T-helper 1 cell treated with Interleukin-12 subunit alpha and Interleukin-12 subunit beta and Interleukin-4 antibody, amounts not matched to agents 30 μg/mL and 1 μg/mL, for 36 hours (primary cell): ENCODE results near the gene OVOL1.

Experiments used
- H3K27ac Mint-ChIP-seq: one replicate; pipeline ENCODE4 v1.8.0; 2021; ENCODE audit warnings: mild to moderate bottlenecking, mixed read lengths
- H3K27me3 Mint-ChIP-seq: one replicate; pipeline ENCODE4 v1.8.0; 2021; ENCODE audit warnings: low read depth, mixed read lengths
- H3K36me3 Mint-ChIP-seq: one replicate; pipeline ENCODE4 v1.8.0; 2021; ENCODE audit warnings: low read depth, mixed read lengths
- H3K4me1 Mint-ChIP-seq: one replicate; pipeline ENCODE4 v1.8.0; 2021; ENCODE audit warnings: low read depth, mixed read lengths
- H3K4me3 Mint-ChIP-seq: one replicate; pipeline ENCODE4 v1.8.0; 2021; ENCODE audit warnings: mild to moderate bottlenecking, moderate library complexity, mixed read lengths
- H3K9me3 Mint-ChIP-seq: one replicate; pipeline ENCODE4 v1.8.0; 2021; ENCODE audit warnings: mixed read lengths

The OVOL1 gene

DNA sequence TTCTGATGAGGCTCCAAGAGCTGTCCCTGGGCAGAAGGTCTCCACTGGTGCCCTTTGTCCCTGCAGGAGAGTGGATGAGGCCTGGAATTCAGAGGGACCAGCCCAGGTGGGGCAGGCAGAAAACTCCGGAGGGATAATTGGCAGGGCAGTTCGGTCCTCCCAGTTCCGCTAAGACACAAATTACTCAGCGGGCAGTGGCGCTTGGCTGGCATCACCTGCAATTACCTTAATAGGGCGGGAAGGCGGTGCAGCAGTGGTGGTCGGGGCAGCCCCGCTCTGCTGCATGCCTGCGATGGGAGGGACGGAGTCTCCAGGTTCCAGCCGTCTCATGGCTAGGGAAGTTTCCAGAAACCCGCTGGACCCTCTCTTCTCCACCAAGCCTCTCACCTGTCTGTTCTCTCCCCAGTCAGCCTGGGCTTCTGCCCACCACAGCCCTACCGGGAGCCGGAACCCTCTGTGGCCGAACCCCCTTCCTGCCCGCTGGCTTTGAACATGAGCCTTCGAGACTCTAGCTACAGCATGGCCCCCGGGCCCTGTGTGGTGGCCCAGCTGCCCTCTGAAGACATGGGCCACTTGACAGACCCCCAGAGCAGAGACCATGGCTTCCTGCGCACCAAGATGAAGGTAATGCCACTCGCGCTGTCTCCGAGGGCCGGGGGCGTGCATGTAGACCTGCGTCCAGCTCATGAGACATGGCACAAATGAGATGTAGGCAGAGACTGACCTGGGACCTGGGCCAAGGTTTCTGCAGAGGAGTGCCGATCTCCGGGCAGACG is 7.0 kb downstream of the OVOL1 start:
- Mint-ChIP-seq H3K36me3 (no peaks in the 10 kb centered on the region), H3K27ac (no peak overlapping the region)

DNA sequence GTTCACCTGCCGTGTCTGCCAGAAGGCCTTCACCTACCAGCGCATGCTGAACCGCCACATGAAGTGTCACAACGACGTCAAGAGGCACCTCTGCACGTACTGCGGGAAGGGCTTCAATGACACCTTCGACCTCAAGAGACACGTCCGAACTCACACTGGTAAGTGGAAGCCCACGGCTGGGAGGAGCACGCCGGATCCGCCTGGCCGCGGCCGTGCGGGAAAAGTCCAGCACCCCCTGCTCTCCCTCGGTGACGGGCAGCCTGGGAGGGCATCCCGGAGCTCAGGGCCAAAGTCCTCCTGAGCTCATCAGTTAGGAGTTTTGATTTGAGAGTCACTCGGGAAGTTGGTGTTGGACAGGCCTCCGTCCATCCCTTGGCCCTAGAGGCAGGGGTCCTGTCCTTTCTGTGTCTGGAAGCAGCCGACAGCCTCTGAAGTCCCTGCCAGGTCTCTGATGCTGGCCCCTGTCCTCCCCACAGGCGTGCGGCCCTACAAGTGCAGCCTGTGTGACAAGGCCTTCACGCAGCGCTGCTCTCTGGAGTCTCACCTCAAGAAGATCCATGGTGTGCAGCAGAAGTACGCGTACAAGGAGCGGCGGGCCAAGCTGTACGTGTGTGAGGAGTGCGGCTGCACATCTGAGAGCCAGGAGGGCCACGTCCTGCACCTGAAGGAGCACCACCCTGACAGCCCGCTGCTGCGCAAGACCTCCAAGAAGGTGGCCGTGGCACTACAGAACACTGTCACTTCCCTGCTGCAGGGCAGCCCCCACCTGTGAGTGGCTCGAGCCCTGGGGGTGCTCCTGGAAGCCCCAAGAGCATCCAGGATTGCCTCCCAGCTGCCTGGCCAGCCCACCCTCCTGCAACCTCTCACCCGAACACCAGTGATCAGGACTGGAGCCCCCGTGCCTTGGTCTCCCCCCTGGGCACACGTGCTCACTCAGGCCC is 8.0 kb downstream of the OVOL1 start:
- H3K36me3 Mint-ChIP-seq = no peaks in the 10 kb centered on the region
- peaks cover 5% of the 10 kb centered on the region for H3K27me3 Mint-ChIP-seq
- no peak overlapping the region for H3K27ac Mint-ChIP-seq
- H3K9me3 Mint-ChIP-seq = no peaks in the 10 kb centered on the region
- no peak overlapping the region for H3K4me3 Mint-ChIP-seq
- H3K4me1 Mint-ChIP-seq = peaks cover 16% of the 10 kb centered on the region

More for the DNA sequence above, 7.0 kb downstream of the OVOL1 start:
- Mint-ChIP-seq H3K9me3 (no peaks in the 10 kb centered on the region), H3K4me1 (peaks cover 15% of the 10 kb centered on the region), H3K4me3 (no peak overlapping the region), H3K27me3 (peaks cover 10% of the 10 kb centered on the region)

DNA sequence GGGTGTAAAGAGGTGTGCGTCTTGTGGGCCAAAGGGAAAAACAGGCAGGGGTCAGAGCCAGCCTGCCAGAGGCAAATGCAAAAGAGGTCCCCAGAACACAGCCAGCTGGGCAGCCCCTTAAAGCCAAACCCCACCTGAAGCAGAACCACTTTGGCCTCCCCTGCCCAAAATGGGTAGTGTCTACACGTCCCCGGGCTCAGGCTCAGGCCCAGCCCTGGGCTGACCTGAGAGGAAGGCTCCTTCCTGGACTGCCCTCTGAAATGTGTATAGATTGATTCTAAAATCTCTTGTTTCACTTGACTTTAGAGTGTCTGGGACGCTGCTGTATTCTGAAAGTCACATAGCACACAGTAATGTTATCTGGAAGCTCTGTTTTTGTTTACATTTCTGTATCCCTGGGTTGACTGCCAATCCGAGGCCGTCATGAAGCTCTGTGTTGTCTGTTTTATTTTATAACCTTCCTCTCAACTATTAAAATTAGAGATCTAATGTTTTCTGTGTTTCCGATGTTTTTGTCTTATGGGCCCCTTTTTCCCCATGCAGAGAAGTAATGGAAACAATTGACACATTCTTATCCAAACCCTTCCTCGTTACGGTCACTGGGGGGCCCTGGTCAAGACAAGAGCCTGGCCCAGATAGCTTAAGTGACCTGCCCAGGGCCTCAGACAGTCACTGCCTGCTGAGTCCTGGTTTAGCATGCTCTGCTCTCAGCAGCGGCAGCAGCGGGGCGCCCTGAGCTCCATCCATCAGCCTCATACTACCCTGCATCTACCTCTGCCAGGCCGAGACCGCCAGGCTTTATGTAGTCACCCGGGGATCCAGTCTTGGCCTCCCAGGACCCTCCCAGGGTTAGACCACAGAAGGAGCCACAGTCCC is 10.1 kb downstream of the OVOL1 start:
- Mint-ChIP-seq H3K36me3 (no peaks in the 10 kb centered on the region), H3K27me3 (peaks cover 14% of the 10 kb centered on the region), H3K4me3 (no peak overlapping the region), H3K9me3 (no peaks in the 10 kb centered on the region), H3K4me1 (peaks cover 9% of the 10 kb centered on the region), H3K27ac (no peak overlapping the region)

DNA sequence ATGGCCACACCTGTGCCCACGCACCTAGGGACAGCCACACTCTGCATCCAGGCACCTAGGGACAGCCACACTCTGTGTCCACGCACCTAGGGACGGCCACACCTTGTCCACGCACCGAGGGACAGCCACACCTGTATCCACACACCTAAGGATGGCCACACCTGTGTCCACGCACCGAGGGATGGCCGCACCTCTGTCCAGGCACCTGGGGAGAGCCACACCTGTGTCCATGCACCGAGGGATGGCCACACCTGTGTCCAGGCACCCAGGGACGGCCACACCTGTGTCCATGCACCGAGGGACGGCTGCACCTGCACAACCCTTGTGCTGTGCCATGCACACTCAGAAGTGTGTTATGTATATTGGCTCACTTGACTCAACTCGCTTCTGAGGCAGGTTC is 10.8 kb downstream of the OVOL1 start:
- Mint-ChIP-seq H3K4me1 (peaks cover 8% of the 10 kb centered on the region), H3K4me3 (no peak overlapping the region), H3K27ac (no peak overlapping the region), H3K9me3 (no peaks in the 10 kb centered on the region), H3K36me3 (no peaks in the 10 kb centered on the region), H3K27me3 (peaks cover 15% of the 10 kb centered on the region)

DNA sequence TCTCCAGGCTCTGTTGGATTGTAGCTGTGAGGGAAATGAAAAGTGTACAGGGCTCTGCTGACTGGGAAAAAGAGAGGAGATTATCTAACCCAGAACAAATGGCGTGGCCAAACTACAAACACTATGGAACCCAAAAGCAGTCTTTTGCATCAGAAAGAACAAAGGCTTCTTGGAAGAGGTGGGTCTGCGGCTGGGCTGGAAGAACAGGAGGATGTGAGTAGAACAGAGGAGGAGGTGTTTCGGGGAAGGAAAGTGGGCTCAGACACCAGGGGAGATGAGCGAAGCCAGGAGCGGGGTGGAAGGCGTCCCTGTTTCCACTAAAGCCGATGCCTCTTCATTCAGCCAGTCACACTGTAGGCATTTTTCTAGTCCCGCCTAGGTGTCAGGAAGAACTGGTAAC is 12.0 kb downstream of the OVOL1 start:
- no peaks in the 10 kb centered on the region for H3K36me3 Mint-ChIP-seq
- no peak overlapping the region for H3K4me3 Mint-ChIP-seq
- peaks cover 7% of the 10 kb centered on the region for H3K4me1 Mint-ChIP-seq
- no peak overlapping the region for H3K27ac Mint-ChIP-seq
- H3K9me3 Mint-ChIP-seq = no peaks in the 10 kb centered on the region
- peaks cover 27% of the 10 kb centered on the region for H3K27me3 Mint-ChIP-seq

DNA sequence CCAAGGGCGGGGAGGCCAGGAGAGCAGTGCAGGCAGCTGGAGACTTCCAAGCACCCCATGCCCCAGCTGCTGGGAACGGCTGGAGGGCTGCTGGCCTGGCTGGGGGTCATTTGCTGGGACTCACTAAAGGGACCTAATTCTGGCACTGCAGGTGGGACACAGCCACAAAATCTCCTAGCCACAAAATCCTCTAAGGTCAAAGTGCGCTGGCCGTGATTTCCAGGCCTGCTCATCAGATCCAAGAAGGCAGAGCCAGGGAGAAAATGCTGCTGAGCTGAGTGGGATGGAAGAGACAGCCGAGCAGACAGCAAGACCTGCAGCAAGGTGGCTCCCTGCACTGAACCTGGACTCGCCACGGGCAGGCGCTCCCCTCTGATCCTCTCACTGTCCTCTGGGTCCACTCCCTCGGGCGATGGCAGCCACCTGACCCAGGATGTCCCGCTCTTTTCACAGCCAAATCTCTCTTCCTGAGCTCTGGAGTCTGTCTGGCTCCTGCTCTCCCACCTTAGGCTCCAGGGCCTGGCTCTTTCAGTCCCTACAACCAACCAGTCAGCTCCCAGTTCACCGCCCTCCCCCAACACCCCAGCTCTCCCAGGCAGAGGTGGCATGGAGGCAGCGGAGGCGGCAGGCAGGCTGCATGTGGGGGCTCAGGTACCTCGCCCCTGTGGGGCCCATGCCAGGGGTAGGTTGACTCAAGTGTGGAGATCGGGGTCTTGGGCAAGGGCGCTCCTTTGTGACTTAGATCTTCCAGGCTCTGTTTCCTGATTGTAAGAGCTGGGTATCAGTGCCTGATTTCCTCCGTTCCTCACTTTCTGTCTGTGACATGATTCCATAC is 14.5 kb downstream of the OVOL1 start:
- no peaks in the 10 kb centered on the region for H3K36me3 Mint-ChIP-seq
- H3K9me3 Mint-ChIP-seq = no peaks in the 10 kb centered on the region
- H3K27ac Mint-ChIP-seq = no peak overlapping the region
- H3K4me1 Mint-ChIP-seq = peaks cover 3% of the 10 kb centered on the region
- H3K27me3 Mint-ChIP-seq = peaks cover 36% of the 10 kb centered on the region
- no peak overlapping the region for H3K4me3 Mint-ChIP-seq

DNA sequence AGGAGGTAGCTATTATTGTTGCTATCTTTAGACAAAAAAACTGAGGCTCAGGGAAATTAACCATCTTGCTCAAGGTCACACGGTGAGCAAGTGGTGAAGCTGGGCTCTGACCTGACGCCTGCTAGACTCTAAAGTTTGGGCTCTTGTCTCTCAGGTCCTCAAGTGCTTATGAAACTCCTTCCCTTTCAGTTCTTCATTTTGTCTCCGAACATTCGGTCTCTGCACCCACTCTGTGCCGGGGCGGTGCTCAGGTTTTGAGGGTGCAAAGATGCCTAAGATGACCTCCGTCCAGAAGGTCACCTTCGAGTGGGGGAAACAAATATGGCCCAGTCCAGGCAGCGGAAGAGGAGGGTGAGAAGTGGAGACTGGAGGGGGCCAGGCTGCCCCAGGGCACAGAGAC is 16.0 kb downstream of the OVOL1 start:
- H3K9me3 Mint-ChIP-seq = no peaks in the 10 kb centered on the region
- H3K4me3 Mint-ChIP-seq = no peak overlapping the region
- H3K4me1 Mint-ChIP-seq = peaks cover 3% of the 10 kb centered on the region
- H3K27ac Mint-ChIP-seq = no peak overlapping the region
- peaks cover 36% of the 10 kb centered on the region for H3K27me3 Mint-ChIP-seq
- H3K36me3 Mint-ChIP-seq = no peaks in the 10 kb centered on the region

DNA sequence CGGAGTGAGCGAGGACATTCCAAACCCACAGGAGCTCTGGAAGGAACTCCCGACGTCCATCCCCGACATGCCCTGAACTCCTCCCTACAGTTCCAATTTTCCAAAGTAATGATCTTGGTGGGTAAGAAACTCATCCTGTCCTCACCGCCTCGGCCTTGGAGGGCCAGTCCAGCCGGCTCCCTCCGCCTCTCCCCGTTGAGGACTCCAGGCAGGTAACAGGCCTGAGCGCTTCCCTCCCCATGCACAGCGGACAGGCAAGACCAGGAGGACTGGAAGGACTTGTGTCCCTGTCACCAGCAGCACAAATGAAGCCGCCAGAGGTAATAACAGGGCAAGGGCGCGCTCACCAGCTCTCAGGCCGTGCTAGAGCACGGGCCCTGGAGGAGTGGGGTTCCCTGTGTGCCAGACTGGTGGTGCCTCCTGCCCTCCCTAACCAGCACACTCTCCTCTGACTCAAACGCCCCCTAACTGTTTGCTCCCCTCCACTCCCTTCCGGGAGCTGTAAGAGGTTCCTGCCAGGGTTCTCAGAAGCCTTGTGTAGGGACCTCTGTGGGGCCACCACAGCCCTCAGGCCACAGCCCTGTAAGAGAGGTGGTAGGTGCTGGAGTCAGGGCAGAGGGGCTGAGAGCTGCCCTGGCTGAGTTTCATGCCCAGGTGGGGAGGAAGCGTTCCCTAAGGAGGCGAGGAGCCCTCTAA is 17.1 kb downstream of the OVOL1 start:
- peaks cover 39% of the 10 kb centered on the region for H3K27me3 Mint-ChIP-seq
- H3K36me3 Mint-ChIP-seq = no peaks in the 10 kb centered on the region
- H3K27ac Mint-ChIP-seq = no peak overlapping the region

DNA sequence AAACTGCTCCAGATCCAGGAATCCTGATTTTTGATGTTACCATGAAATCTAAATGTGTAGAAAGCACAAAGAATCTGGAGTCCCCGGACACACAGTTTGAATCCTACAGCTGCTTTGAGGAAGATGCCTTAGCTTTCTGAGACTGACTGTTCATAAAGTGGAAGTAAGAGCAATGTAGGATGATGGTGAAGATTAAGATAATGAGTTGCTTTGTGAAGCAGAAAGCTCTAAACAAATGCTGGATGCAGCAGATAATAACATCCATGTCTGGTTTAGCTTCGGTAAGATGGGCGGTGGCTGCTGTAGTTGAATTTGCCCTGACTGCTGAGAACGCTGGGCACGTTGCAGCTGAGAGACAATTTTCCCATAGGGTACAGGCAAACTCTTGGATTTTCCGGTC is 20.1 kb downstream of the OVOL1 start:
- Mint-ChIP-seq H3K9me3 (no peaks in the 10 kb centered on the region), H3K36me3 (no peaks in the 10 kb centered on the region), H3K27ac (no peak overlapping the region), H3K27me3 (peaks cover 35% of the 10 kb centered on the region), H3K4me1 (no peaks in the 10 kb centered on the region), H3K4me3 (no peak overlapping the region)

More for the DNA sequence above, 17.1 kb downstream of the OVOL1 start:
- no peak overlapping the region for H3K4me3 Mint-ChIP-seq
- peaks cover under 1% of the 10 kb centered on the region for H3K4me1 Mint-ChIP-seq
- H3K9me3 Mint-ChIP-seq = no peaks in the 10 kb centered on the region

DNA sequence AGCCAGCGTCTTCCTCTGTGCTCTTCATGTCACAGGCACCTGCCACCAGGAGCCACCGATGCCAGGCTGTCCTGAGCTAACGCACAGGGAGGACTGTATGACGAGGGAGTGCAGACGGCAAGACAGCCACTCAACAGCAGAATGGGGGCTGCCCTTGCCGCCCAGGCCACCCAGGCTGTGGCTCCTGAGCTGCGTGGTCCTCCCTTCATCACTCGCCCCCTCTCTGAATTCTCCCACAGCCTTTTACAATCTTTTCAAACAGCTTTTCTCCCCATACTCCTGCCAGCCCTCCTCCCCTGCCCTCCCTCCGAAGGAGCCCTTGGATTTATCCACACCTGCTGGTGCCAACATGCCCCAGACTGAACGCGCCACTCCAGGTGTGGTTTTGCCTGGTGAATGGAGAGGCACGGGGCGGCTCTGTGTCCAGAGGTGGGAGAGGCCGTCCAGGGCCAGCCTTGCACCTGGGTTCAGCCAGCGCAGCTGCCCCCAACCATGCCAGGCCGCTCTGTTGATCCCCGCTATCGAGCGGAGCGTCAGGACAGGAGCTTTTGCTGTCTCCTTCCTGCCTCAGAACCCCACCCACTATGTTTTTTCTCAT is 22.0 kb downstream of the OVOL1 start:
- no peak overlapping the region for H3K27ac Mint-ChIP-seq
- H3K4me1 Mint-ChIP-seq = no peaks in the 10 kb centered on the region
- no peaks in the 10 kb centered on the region for H3K9me3 Mint-ChIP-seq
- H3K4me3 Mint-ChIP-seq = no peak overlapping the region
- H3K36me3 Mint-ChIP-seq = no peaks in the 10 kb centered on the region
- H3K27me3 Mint-ChIP-seq = peaks cover 30% of the 10 kb centered on the region

DNA sequence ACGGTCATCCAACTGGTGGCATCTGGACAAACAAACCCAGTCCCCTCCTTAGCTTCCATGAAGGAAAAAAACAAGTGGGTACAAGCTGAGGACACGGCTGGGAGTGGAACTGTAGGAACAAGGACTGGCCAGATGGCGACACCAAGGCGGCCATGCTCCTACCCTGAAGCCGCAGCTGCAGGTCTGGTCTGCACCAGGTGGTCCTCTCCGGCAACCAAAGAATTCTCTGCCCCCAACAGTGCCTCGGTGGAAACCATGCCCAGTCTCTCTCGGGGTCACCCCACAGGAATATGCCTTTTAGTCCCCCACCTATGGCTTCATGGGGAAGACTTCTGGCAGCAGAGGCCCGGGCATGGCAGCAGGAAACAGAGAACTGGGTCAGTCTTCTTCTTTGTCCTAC is 22.6 kb downstream of the OVOL1 start:
- Mint-ChIP-seq H3K4me1 (no peaks in the 10 kb centered on the region), H3K27ac (no peak overlapping the region), H3K4me3 (no peak overlapping the region)

DNA sequence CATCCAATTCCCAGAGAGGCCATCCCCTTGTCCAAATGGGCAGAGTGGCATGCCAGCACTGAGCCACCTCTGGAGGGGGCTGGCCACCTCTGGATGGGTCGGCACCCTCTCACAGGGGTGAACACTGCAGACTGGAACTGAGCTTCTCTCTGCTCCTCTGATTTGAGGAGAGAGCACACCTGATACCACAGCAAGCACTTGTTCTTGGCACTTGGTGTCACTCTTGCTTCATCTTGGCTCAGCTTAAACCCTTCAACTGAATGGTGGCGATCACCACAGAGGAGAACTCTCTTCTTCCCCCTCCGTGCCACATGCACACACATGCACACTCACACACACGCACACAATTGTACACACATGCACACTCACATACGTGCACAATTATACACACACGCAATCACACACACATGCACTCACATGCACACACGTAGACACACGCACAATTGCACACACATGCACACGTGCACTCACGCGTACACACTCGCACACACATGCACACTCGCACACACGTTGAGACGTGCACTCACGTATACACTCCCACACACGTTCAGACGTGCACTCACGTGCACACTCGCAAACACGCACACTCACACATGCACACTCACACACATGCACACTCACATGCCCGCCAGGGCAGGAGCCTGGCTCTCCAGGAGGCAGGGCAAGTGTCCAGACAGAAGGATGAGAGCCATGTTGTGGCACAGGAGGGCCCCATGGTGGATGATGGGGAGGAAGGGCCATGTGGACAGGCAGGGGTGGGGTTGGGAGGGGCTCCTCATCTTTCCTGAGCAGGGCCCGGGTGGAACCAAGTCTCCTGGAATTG is 23.4 kb downstream of the OVOL1 start:
- Mint-ChIP-seq H3K27me3 (peaks cover 22% of the 10 kb centered on the region), H3K36me3 (no peaks in the 10 kb centered on the region), H3K4me1 (no peaks in the 10 kb centered on the region), H3K27ac (no peak overlapping the region), H3K4me3 (no peak overlapping the region), H3K9me3 (no peaks in the 10 kb centered on the region)

More for the DNA sequence above, 22.6 kb downstream of the OVOL1 start:
- Mint-ChIP-seq H3K36me3 (no peaks in the 10 kb centered on the region), H3K9me3 (no peaks in the 10 kb centered on the region), H3K27me3 (peaks cover 25% of the 10 kb centered on the region)
